HK-2 (cell line): ENCODE results near the gene KISS1R.
A peak's percentile ranks its signal among the peaks of the same experiment; 100 is the strongest.
"Not testable (repeated sequence)": the region's sequence is repeated elsewhere in the genome, so short reads cannot be mapped to it uniquely, and the experiment has no call there.

Experiments
- DNase-seq: peaks from one replicate; pipeline ENCODE4 v3.0.0-alpha.2; 2018; ENCODE audit not compliant: unreplicated experiment

The KISS1R gene

GRCh38 chr19:917323-918151, at the start of gene KISS1R:
Gene KISS1R, plus strand, starts transcription at chr19:917333. Its CDS starts 170 bp downstream, at chr19:917503.
- DNase-seq: peak; percentile 35

- DNase-seq: no peak
Measured at GRCh38 chr19:867855-868457, 49.2 kb upstream of the KISS1R start.

GRCh38 chr19:868458-869244, 48.5 kb upstream of the KISS1R start:
- no peak for DNase-seq

GRCh38 chr19:869245-870177, 47.6 kb upstream of the KISS1R start:
- peak; percentile 71 for DNase-seq

GRCh38 chr19:870314-870713, 46.8 kb upstream of the KISS1R start:
- DNase-seq: no peak

GRCh38 chr19:870963-871401, 46.2 kb upstream of the KISS1R start:
- no peak for DNase-seq

GRCh38 chr19:871446-872265, 45.5 kb upstream of the KISS1R start:
- no peak for DNase-seq

- peak; percentile 81 for DNase-seq
Measured at GRCh38 chr19:872266-872951, 44.7 kb upstream of the KISS1R start.

GRCh38 chr19:873084-873483, 44.0 kb upstream of the KISS1R start:
- DNase-seq: peak; percentile 77

GRCh38 chr19:873561-874041, 43.5 kb upstream of the KISS1R start:
- no peak for DNase-seq

GRCh38 chr19:875265-875879, 41.8 kb upstream of the KISS1R start:
- no peak for DNase-seq

GRCh38 chr19:876089-876488, 41.0 kb upstream of the KISS1R start:
- DNase-seq: no peak

GRCh38 chr19:876780-877314, 40.3 kb upstream of the KISS1R start:
- no peak for DNase-seq

GRCh38 chr19:877992-878660, 39.0 kb upstream of the KISS1R start:
- DNase-seq: not testable (repeated sequence)

GRCh38 chr19:878751-879561, 38.2 kb upstream of the KISS1R start:
- DNase-seq: not testable (repeated sequence)

- no peak for DNase-seq
Measured at GRCh38 chr19:879711-880438, 37.3 kb upstream of the KISS1R start.
